Coronary artery (tissue), 2 donors: ENCODE results near the gene SUCLG2.

Experiments used
- DNase-seq: peaks from one replicate; pipeline ENCODE4 v3.0.0-alpha.2; 2017; ENCODE audit warnings: low spot score
- H3K27ac ChIP-seq, 2 donors: fragments of 200-600 bp; sonication (generic); one replicate each; pipeline ENCODE4 v1.5.1; 2016 to 2019
- H3K4me3 ChIP-seq: fragments of 200-600 bp; sonication (generic); 2 replicates; pipeline ENCODE4 v1.5.1; 2016; ENCODE audit warnings: mild to moderate bottlenecking, moderate library complexity
- CTCF ChIP-seq: fragments of 200-600 bp; sonication (generic); IDR thresholded peaks from one replicate; pipeline ENCODE4 v1.5.1; 2019; ENCODE audit warnings: antibody characterized with exemption

SUCLG2 gene

DNA sequence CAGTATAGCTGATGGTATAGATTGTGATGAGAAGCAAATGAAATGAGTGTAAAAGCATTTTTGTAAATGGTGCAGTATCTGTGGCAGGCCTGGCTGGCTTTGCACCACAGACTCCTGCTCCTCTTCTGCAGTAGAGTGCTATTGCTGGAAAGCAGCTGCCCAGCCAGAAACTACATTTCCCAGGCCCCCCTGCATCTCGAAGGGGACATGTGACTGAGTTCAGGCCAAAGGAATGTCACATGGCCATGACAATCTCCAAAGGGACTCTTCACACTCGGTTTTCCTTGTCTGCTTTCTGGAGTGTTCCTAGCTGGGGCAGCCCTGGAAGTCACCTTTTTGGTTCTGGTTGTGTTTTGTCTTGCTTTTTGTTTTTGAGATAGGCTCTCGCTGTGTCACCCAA lies 277.1 kb downstream of the SUCLG2 start:
- H3K27ac ChIP-seq = no peak overlapping the region
- no peak for TF ChIP-seq CTCF
- DNase-seq = no peak
- H3K4me3 ChIP-seq = no peak overlapping the region

GRCh38 chr3:67376416-67376815 lies 278.0 kb downstream of the SUCLG2 start:
- no peak overlapping the region for H3K4me3 ChIP-seq
- TF ChIP-seq CTCF = no peak
- DNase-seq = no peak
- H3K27ac ChIP-seq = no peak overlapping the region

DNA sequence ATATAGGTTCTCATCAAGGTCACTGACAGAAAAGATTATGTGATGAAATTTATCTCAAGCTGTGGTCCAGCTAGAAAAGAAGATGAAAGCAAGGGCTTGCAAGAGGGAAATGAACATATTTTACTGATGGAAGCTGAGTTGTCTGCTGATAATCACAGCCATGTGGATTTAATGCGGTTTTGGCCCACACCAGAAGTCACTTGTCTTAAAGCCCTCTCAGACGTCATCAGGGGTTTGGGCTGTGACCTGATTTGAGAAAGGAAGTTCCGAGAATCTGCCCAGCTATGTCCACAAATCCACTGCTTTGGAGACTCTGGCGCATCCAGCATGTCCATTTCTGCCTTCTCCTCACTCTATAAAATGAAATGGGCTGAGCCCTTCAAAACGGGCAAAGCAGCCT lies 278.4 kb downstream of the SUCLG2 start:
- Histone ChIP-seq H3K27ac (no peak overlapping the region), H3K4me3 (no peak overlapping the region)
- no peak for TF ChIP-seq CTCF
- DNase-seq = no peak

GRCh38 chr3:67362686-67363085 lies 291.7 kb downstream of the SUCLG2 start:
- DNase-seq = no peak
- H3K4me3 ChIP-seq = no peak overlapping the region
- no peak overlapping the region for H3K27ac ChIP-seq
- TF ChIP-seq CTCF = no peak

DNA sequence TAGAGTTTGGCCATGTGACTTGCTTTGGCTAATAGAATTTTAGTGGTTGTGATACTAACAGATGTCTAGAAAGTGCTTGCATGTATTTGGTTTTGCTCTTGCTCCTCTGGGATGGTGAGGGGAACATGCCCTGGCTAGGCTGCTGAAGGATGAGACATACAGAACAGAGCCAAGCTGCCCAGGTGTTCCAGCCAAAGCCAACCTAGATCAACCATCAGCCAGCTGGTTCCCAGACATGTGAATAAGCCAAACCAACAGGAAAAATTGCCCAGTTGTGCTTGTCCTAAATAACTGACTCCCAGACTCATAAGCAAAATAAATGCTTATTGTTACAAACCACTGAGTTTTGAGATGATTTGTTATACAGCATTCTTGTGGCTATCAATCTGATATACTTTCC lies 292.6 kb downstream of the SUCLG2 start:
- Histone ChIP-seq H3K27ac (no peak overlapping the region), H3K4me3 (no peak overlapping the region)
- TF ChIP-seq CTCF = no peak
- no peak for DNase-seq

GRCh38 chr3:67361323-67361722 lies 293.1 kb downstream of the SUCLG2 start:
- DNase-seq = no peak
- no peak for TF ChIP-seq CTCF
- H3K4me3 ChIP-seq = no peak overlapping the region
- no peak overlapping the region for H3K27ac ChIP-seq

GRCh38 chr3:67357610-67358458 lies 296.6 kb downstream of the SUCLG2 start:
- Histone ChIP-seq H3K27ac (no peak overlapping the region), H3K4me3 (no peak overlapping the region)
- no peak for TF ChIP-seq CTCF
- no peak for DNase-seq
